ENCODE data around the gene DIP2B.

GRCh38 chr12:50483488-50483887, 21.3 kb upstream of the DIP2B start:
- TF ChIP-seq MIER2 (CRISPR knock-in tag; IDR thresholded peaks at IDR 0.05) = no peak
- TF ChIP-seq SOX13 (IDR thresholded peaks at IDR 0.05) = no peak
- TF ChIP-seq SOX13 (CRISPR knock-in tag; conservative IDR thresholded peaks at IDR 0.05 in 1 of 2, IDR thresholded peaks at IDR 0.05 in 1 of 2) = no peak
- TF ChIP-seq POLR2A (IDR thresholded peaks at IDR 0.05; ENCODE audit: insufficient read depth in 1 of 2, low read depth in 2 of 2, low read length in 2 of 2) = no peak
